Uterus (tissue), 4 donors: Measurements from ENCODE around the gene RPL32. TPM values are rescaled to one million over a fixed set of nuclear protein-coding genes. Genes with fewer than 3 reads are reported as not detected.
A peak's percentile ranks its signal among the peaks of the same experiment; 100 is the strongest.
"Not testable (repeated sequence)": the region's sequence is repeated elsewhere in the genome, so short reads cannot be mapped to it uniquely, and the experiment has no call there.

ENCODE experiments used
- DNase-seq, 2 donors: peaks; one replicate each; pipeline ENCODE4 v3.0.0-alpha.2; 2019 to 2020
- H3K27ac ChIP-seq, 2 donors: fragments of 200-600 bp; sonication (generic); 1 replicate in 1 of 2; 2 replicates in 1 of 2; pipeline ENCODE4 v1.5.1; 2016 to 2018
- H3K27me3 ChIP-seq, 2 donors: fragments of 200-600 bp; sonication (generic); one replicate each; pipeline ENCODE4 v1.5.1; 2018 to 2019; ENCODE audit warnings: control low read depth in 1 of 2
- H3K36me3 ChIP-seq, 2 donors: fragments of 200-600 bp; sonication (generic); one replicate each; pipeline ENCODE4 v1.5.1; 2019; ENCODE audit warnings: control low read depth in 1 of 2
- H3K4me1 ChIP-seq, 2 donors: fragments of 200-600 bp; sonication (generic); one replicate each; pipeline ENCODE4 v1.5.1; 2018 to 2019; ENCODE audit warnings: control low read depth in 1 of 2
- H3K4me3 ChIP-seq, 2 donors: fragments of 200-600 bp; sonication (generic); 1 replicate in 1 of 2; 2 replicates in 1 of 2; pipeline ENCODE4 v1.5.1; 2018 to 2019; ENCODE audit warnings: mild to moderate bottlenecking in 1 of 2
- H3K9me3 ChIP-seq, 2 donors: fragments of 200-600 bp; sonication (generic); one replicate each; pipeline ENCODE4 v1.5.1; 2019; ENCODE audit warnings: control low read depth in 1 of 2
- CTCF ChIP-seq, 4 experiments: fragments of 200-600 bp in 2 of 4; fragments of 450-650 bp in 2 of 4; sonication (generic) in 2 of 4; IDR thresholded peaks; one replicate each; pipeline ENCODE4 v1.5.1; 2016 to 2019; ENCODE audit warnings: antibody characterized with exemption in 4 of 4, mild to moderate bottlenecking in 2 of 4, moderate library complexity in 1 of 4
- POLR2A ChIP-seq, 2 donors: fragments of 450-650 bp; IDR thresholded peaks; one replicate each; pipeline ENCODE4 v1.6.1; 2016; ENCODE audit warnings: antibody characterized with exemption in 2 of 2, mild to moderate bottlenecking in 1 of 2, moderate library complexity in 1 of 2
- intact Hi-C: fragments of 100-400 bp; cut with DNase I; formaldehyde crosslinking; loops from one replicate; pipeline ENCODE4 v1.15.1; 2023; ENCODE audit warnings: low total_unique reads
- total RNA-seq, 4 donors: library from RNA; depleted of rRNA in 3 of 4; stranded (reverse); fragments of >200 nt in 3 of 4; gene quantifications; one replicate each; pipeline versions ENCODE4 v1.1.0 to v1.2.4, GENCODE V29; 2014 to 2023
- donor health status: DM: yes; HTN: yes; CAD: no.

The RPL32 gene
- total RNA-seq, 4 donors from 2014 or later, result 538 to 9,435 (median 3,478) TPM

- H3K27ac ChIP-seq, result no peak overlapping the region
- intact Hi-C loops, result no loop called here
These were observed 37.9 kb upstream of the RPL32 start for GRCh38 chr3:12879191-12879815.

GRCh38 chr3:12878758-12879157 lies 37.4 kb upstream of the RPL32 start:
- intact Hi-C loops, H3K36me3 ChIP-seq, H3K9me3 ChIP-seq, H3K4me1 ChIP-seq, H3K27me3 ChIP-seq, H3K27ac ChIP-seq, H3K4me3 ChIP-seq, DNase-seq: not testable (repeated sequence)

More at GRCh38 chr3:12879191-12879815, 37.9 kb upstream of the RPL32 start:
- Histone ChIP-seq H3K9me3 (no peaks in the 10 kb centered on the region), H3K27me3 (no peaks in the 10 kb centered on the region), H3K36me3 (no peaks in the 10 kb centered on the region), H3K4me3 (no peak overlapping the region), H3K4me1 (peaks cover 0 to 7% of the 10 kb centered on the region in 2 donors)
- DNase-seq, result no peak
- TF ChIP-seq POLR2A (IDR thresholded peaks at IDR 0.05) (no peak), CTCF (IDR thresholded peaks at IDR 0.05) (no peak)

- Histone ChIP-seq H3K27me3 (no peaks in the 10 kb centered on the region), H3K27ac (no peak overlapping the region), H3K4me3 (no peak overlapping the region), H3K9me3 (no peaks in the 10 kb centered on the region), H3K36me3 (no peaks in the 10 kb centered on the region), H3K4me1 (peaks cover 0 to 7% of the 10 kb centered on the region in 2 donors)
- DNase-seq, result no peak
- intact Hi-C loops, result no loop called here
- TF ChIP-seq CTCF (IDR thresholded peaks at IDR 0.05), result no peak
- no peak for TF ChIP-seq POLR2A (IDR thresholded peaks at IDR 0.05)
These were observed 36.8 kb upstream of the RPL32 start for GRCh38 chr3:12878141-12878574.

GRCh38 chr3:12877040-12877439 lies 35.7 kb upstream of the RPL32 start:
- Histone ChIP-seq H3K27me3 (no peaks in the 10 kb centered on the region), H3K9me3 (no peaks in the 10 kb centered on the region), H3K4me1 (peaks cover 0 to 7% of the 10 kb centered on the region in 2 donors), H3K4me3 (no peak overlapping the region), H3K27ac (no peak overlapping the region), H3K36me3 (no peaks in the 10 kb centered on the region)
- no peak for TF ChIP-seq POLR2A (IDR thresholded peaks at IDR 0.05)
- TF ChIP-seq CTCF (IDR thresholded peaks at IDR 0.05), result no peak
- DNase-seq, result no peak
- intact Hi-C loops, result no loop called here

GRCh38 chr3:12875857-12876836 lies 34.8 kb upstream of the RPL32 start:
- no peaks in the 10 kb centered on the region for H3K36me3 ChIP-seq

More at GRCh38 chr3:12875857-12876836, 34.8 kb upstream of the RPL32 start:
- peak in 1 of 2 donors; percentile 33 for DNase-seq
- intact Hi-C loops, result no loop called here
- TF ChIP-seq CTCF (IDR thresholded peaks at IDR 0.05) (no peak), POLR2A (IDR thresholded peaks at IDR 0.05) (no peak)
- peaks cover 0 to 7% of the 10 kb centered on the region in 2 donors for H3K4me1 ChIP-seq
- no peaks in the 10 kb centered on the region for H3K9me3 ChIP-seq
- no peaks in the 10 kb centered on the region for H3K27me3 ChIP-seq
- no peak overlapping the region for H3K27ac ChIP-seq
- H3K4me3 ChIP-seq, result peak overlapping the region; percentile 6 to 7
